ENCODE measurements around the gene NACC2. TPM values are rescaled to one million over a fixed set of nuclear protein-coding genes. Genes with fewer than 3 reads are reported as not detected.
A peak's percentile ranks its signal among the peaks of the same experiment; 100 is the strongest.

The NACC2 gene
- total and polyA plus RNA-seq, 2 of the 8 experiments (the other 6 are each of a cell fraction or from before 2014, with no cell fraction given) = 8.3 to 14.0 TPM

DNA sequence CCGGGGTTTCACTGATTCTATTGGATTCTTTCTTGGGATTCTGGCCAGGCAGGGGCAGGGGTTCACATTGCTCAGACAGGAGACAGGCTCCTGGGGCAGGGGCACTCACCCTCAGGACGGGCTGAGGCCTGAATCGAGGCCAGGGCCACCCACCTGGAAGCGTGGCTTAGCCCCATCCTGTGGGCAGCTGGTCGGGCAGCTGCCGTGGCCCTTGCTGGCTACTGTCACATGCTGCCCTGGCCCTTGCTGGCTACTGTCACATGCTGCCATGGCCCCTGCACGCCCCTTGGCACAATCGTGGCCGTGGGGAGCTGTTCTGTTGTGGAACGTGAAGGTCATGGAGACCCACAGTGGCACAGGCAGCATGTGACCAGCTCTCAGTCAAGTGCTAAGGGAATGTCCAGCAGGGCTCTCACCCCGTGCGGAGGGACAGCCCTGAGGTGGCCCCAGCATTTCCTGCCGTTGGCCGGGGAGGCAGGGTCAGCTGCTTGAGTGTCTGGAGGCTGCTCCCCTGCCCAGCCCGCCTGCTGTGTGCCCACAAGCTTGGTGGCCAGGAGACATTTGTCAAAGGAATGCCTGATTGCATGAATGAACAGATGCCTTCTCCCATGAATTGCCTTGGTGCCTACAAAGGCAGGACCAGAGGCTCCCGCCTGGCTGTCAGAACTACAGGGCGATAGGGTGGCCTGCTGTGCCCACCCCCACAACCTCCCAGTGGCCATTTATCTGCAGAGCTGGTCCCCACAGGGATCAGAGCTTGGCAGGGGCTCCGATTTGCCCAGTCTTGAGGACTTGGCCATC, 40.4 kb upstream of the NACC2 start:
- no peaks in the 10 kb centered on the region for H3K36me3 ChIP-seq (ENCODE audit: control insufficient read depth in 2 of 4, insufficient read depth in 4 of 4, low read length in 3 of 4)
- no peak overlapping the region for H2BK12ac ChIP-seq (ENCODE audit: low read depth, low read length)
- peak overlapping the region; percentile 19; the same call in 1 of the 2 replicates for H2BK15ac ChIP-seq (ENCODE audit: low read length)
- H3K56ac ChIP-seq (replicated peaks; ENCODE audit: insufficient read length, low read depth, low read length) = no peak overlapping the region
- no peak overlapping the region for H3K4me3 ChIP-seq (ENCODE audit: extremely low read depth in 1 of 4, insufficient read depth in 2 of 4, low read depth in 3 of 4, low read length in 4 of 4)
- H2BK5ac ChIP-seq (ENCODE audit: low read depth, low read length) = peak overlapping the region; percentile 35; the same call in 1 of the 2 replicates
- H4K91ac ChIP-seq (replicated peaks; ENCODE audit: insufficient read length, low read length) = no peak overlapping the region
- CTCF ChIA-PET (ENCODE audit: partially characterized antibody) = interaction anchor here (0.9 to 2.3 kb wide), 5 partner anchors 9 to 122 kb away, joined by 3 to 10 read pairs (median 4); no protein-coding TSS in a partner anchor
- no peak overlapping the region for H3K4ac ChIP-seq (replicated peaks; ENCODE audit: insufficient read length, low read depth, low read length)
- 86% methylated on average over 18 of the region's 18 CpGs; no CpG with 5 or more reads in 1 of the 2 experiments for WGBS, 2 experiments (ENCODE audit: extremely low coverage in 1 of 2, insufficient coverage in 1 of 2, insufficient read length in 1 of 2, insufficient replicate concordance in 2 of 2, low coverage in 1 of 2, low lambda C conversion rate in 2 of 2, missing lambda C conversion rate in 1 of 2)
- H3K14ac ChIP-seq (ENCODE audit: insufficient read length) = no peak overlapping the region
- no peak overlapping the region for H3K27ac ChIP-seq (ENCODE audit: low read depth, low read length)
- H4K8ac ChIP-seq (ENCODE audit: extremely low read depth, insufficient read depth, low read length) = no peak overlapping the region; the same call in 1 of the 2 replicates
- H3K4me1 ChIP-seq (replicated peaks in 1 of 4; ENCODE audit: control insufficient read depth in 3 of 4, insufficient read depth in 4 of 4, low read length in 3 of 4) = peaks cover 0 to 23% (median 14%) of the 10 kb centered on the region in 4 experiments; a peak in 6 of 7 replicates
- H3K79me2 ChIP-seq (ENCODE audit: control insufficient read depth in 1 of 2, insufficient read depth in 2 of 2, low read length in 2 of 2) = no peaks in the 10 kb centered on the region
- no peaks in the 10 kb centered on the region for H3K79me1 ChIP-seq (ENCODE audit: low read depth, low read length)
- FAIRE-seq (no peak), DNase-seq (ENCODE audit: low read depth in 1 of 2, low spot score in 2 of 2) (no peak)
- H3K9ac ChIP-seq (replicated peaks in 1 of 4; ENCODE audit: extremely low read depth in 1 of 4, low read depth in 3 of 4, low read length in 3 of 4) = no peak overlapping the region
- no peak overlapping the region for H2BK120ac ChIP-seq (replicated peaks; ENCODE audit: low read depth, low read length)
- H3K23me2 ChIP-seq (ENCODE audit: low read depth, low read length) = peaks cover 4% of the 10 kb centered on the region; the same call in 1 of the 2 replicates
- no peak overlapping the region for H3K4me2 ChIP-seq (ENCODE audit: insufficient read depth in 1 of 2, low read depth in 2 of 2, low read length in 2 of 2)
- H2AK5ac ChIP-seq (ENCODE audit: low read depth, low read length) = peak overlapping the region; percentile 75; the same call in 1 of the 2 replicates
- POLR2A ChIA-PET (ENCODE audit: partially characterized antibody) = interaction anchor here (0.9 kb wide), 1 partner anchor 345 kb away, joined by 3 read pairs; no protein-coding TSS in a partner anchor
- no peaks in the 10 kb centered on the region for H4K20me1 ChIP-seq (replicated peaks in 1 of 2; ENCODE audit: control insufficient read depth in 1 of 2, insufficient read depth in 2 of 2, low read length in 2 of 2)
- H2BK20ac ChIP-seq (ENCODE audit: low read length) = no peak overlapping the region
- no peak overlapping the region for H4K5ac ChIP-seq (ENCODE audit: insufficient read length, low read depth, low read length)
- H2AFZ ChIP-seq (ENCODE audit: low read length) = no peak overlapping the region
- H3K9me3 ChIP-seq (ENCODE audit: insufficient read depth in 2 of 2, low read depth in 1 of 2, low read length in 1 of 2) = no peaks in the 10 kb centered on the region
- peaks cover 4 to 29% (median 22%) of the 10 kb centered on the region in 4 experiments; a peak in 6 of 7 replicates for H3K27me3 ChIP-seq (replicated peaks in 1 of 4; ENCODE audit: control insufficient read depth in 3 of 4, extremely low read depth in 1 of 4, insufficient read depth in 3 of 4, low read length in 3 of 4)
- no peak overlapping the region for H3K23ac ChIP-seq (ENCODE audit: insufficient read length)
- H3K18ac ChIP-seq (ENCODE audit: extremely low read depth, low read length) = no peak overlapping the region
- TF ChIP-seq NANOG (IDR thresholded peaks at IDR 0.05; ENCODE audit: insufficient read depth, low read depth, low read length, poor library complexity, severe bottlenecking) = no peak
- TF ChIP-seq ZNF274 (IDR thresholded peaks at IDR 0.05; ENCODE audit: borderline replicate concordance, extremely low read depth, low read length) = no peak
- no peak for TF ChIP-seq KDM4A (IDR thresholded peaks at IDR 0.05; ENCODE audit: low read depth, low read length, severe bottlenecking)
- no peak for TF ChIP-seq SP1 (IDR thresholded peaks at IDR 0.05; ENCODE audit: low read depth, low read length)
- TF ChIP-seq, protein P1, sequence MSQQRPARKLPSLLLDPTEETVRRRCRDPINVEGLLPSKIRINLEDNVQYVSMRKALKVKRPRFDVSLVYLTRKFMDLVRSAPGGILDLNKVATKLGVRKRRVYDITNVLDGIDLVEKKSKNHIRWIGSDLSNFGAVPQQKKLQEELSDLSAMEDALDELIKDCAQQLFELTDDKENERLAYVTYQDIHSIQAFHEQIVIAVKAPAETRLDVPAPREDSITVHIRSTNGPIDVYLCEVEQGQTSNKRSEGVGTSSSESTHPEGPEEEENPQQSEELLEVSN (IDR thresholded peaks at IDR 0.05) = no peak
- no peak for TF ChIP-seq TAF1 (IDR thresholded peaks at IDR 0.05; ENCODE audit: low read depth, low read length)
- TF ChIP-seq TAF7 (optimal IDR thresholded peaks at IDR 0.05; ENCODE audit: borderline replicate concordance, low read depth, low read length) = no peak
- no peak for TF ChIP-seq CHD2 (IDR thresholded peaks at IDR 0.05; ENCODE audit: low read length)
- TF ChIP-seq GABPA (IDR thresholded peaks at IDR 0.05; ENCODE audit: borderline replicate concordance, insufficient read depth, low read length) = no peak
- no peak for TF ChIP-seq CHD1 (IDR thresholded peaks at IDR 0.05; ENCODE audit: low read depth, low read length)
- no peak for TF ChIP-seq CEBPB (IDR thresholded peaks at IDR 0.05; ENCODE audit: low read depth, low read length)
